IMR-90 (cell line): ENCODE results near the gene ZDBF2. TPM values are rescaled to one million over a fixed set of nuclear protein-coding genes. Genes with fewer than 3 reads are reported as not detected.

Source experiments
- ATAC-seq: fragments of 200-7000 bp; cut with Tn5 transposase; 2 replicates; pipeline ENCODE4 v1.9.1; 2020; ENCODE audit warnings: low read depth, mild to moderate bottlenecking, moderate library complexity
- BruUV-seq: library from RNA; stranded (reverse); fragments of 400-500 nt; replicated peaks from 2 replicates; lab custom pipeline; 2021; lab: Mats Ljungman, UMichigan
- CTCF ChIA-PET: fragments of 300-600 bp; formaldehyde crosslinking; extraction: SDS; loops from one replicate; lab custom pipeline; 2021; ENCODE audit warnings: antibody characterized with exemption; lab: Yijun Ruan, JAX
- POLR2A ChIA-PET: fragments of 300-600 bp; sonication (Branson Sonifier 250); formaldehyde crosslinking; loops from one replicate; lab custom pipeline; 2022; ENCODE audit warnings: antibody characterized with exemption; ENCODE audit not compliant: unreplicated experiment; lab: Charles Lee
- DNase-seq: peaks from one replicate; pipeline ENCODE4 v3.0.0; 2013
- H2AFZ ChIP-seq: replicated peaks from 2 replicates; pipeline ENCODE3; 2013; ENCODE audit warnings: low read length, mild to moderate bottlenecking; ENCODE audit not compliant: poor library complexity
- H2AK5ac ChIP-seq: 2 replicates; pipeline ENCODE4 v1.6.1; 2013; ENCODE audit warnings: low read depth, low read length, inconsistent platforms
- H2AK9ac ChIP-seq: replicated peaks from 2 replicates; pipeline ENCODE3; 2013; ENCODE audit warnings: mild to moderate bottlenecking, low read depth, low read length, moderate library complexity; ENCODE audit not compliant: poor library complexity
- H2BK120ac ChIP-seq: 2 replicates; pipeline ENCODE4 v1.6.1; 2013; ENCODE audit warnings: low read depth, low read length, inconsistent platforms
- H2BK15ac ChIP-seq: 3 replicates; pipeline ENCODE4 v1.6.1; 2013; ENCODE audit warnings: low read depth, low read length, inconsistent platforms
- H2BK20ac ChIP-seq: 2 replicates; pipeline ENCODE4 v1.6.1; 2013; ENCODE audit warnings: low read depth, mild to moderate bottlenecking, inconsistent platforms, low read length, moderate library complexity
- H2BK5ac ChIP-seq: 2 replicates; pipeline ENCODE4 v1.6.1; 2013; ENCODE audit warnings: mild to moderate bottlenecking, low read depth, low read length, inconsistent platforms; ENCODE audit not compliant: poor library complexity, severe bottlenecking
- H3K14ac ChIP-seq: replicated peaks from 2 replicates; pipeline ENCODE4 v1.6.1; 2013; ENCODE audit warnings: low read depth, low read length, inconsistent platforms
- H3K18ac ChIP-seq: 2 replicates; pipeline ENCODE4 v1.6.1; 2013; ENCODE audit warnings: low read depth, low read length, control low read depth
- H3K23ac ChIP-seq: 2 replicates; pipeline ENCODE4 v1.6.1; 2013; ENCODE audit warnings: low read depth, low read length, inconsistent platforms
- H3K27ac ChIP-seq: 2 replicates; pipeline ENCODE4 v1.5.1; 2013; ENCODE audit warnings: mild to moderate bottlenecking, control low read depth, low read length; ENCODE audit not compliant: insufficient read depth
- H3K27me3 ChIP-seq: 2 replicates; pipeline ENCODE4 v1.6.1; 2013; ENCODE audit warnings: low read length; ENCODE audit not compliant: control insufficient read depth, insufficient read depth
- H3K36me3 ChIP-seq: 2 replicates; pipeline ENCODE4 v1.6.1; 2013; ENCODE audit warnings: low read length, mixed read lengths; ENCODE audit not compliant: control insufficient read depth, insufficient read depth
- H3K4ac ChIP-seq: 2 replicates; pipeline ENCODE4 v1.6.1; 2013; ENCODE audit warnings: low read depth, low read length, inconsistent platforms
- H3K4me1 ChIP-seq: 2 replicates; pipeline ENCODE4 v1.6.1; 2013; ENCODE audit warnings: low read length, mixed read lengths; ENCODE audit not compliant: control insufficient read depth, insufficient read depth
- H3K4me2 ChIP-seq: 2 replicates; pipeline ENCODE4 v1.6.1; 2013; ENCODE audit warnings: low read depth, mild to moderate bottlenecking, control low read depth, low read length, moderate library complexity
- H3K4me3 ChIP-seq: 2 replicates; pipeline ENCODE4 v1.5.1; 2013; ENCODE audit warnings: low read depth, mild to moderate bottlenecking, control low read depth, low read length, moderate library complexity; ENCODE audit not compliant: insufficient read depth
- H3K56ac ChIP-seq: 2 replicates; pipeline ENCODE4 v1.6.1; 2013; ENCODE audit warnings: low read length, inconsistent platforms; ENCODE audit not compliant: insufficient read depth; ENCODE audit errors: extremely low read depth
- H3K79me1 ChIP-seq, 2 experiments: 2 replicates each; pipeline ENCODE4 v1.6.1; 2013; ENCODE audit warnings: low read length in 2 of 2, inconsistent platforms in 1 of 2, low read depth in 1 of 2
- H3K9ac ChIP-seq: 2 replicates; pipeline ENCODE4 v1.6.1; 2013; ENCODE audit warnings: low read depth, low read length, control low read depth
- H3K9me1 ChIP-seq: 2 replicates; pipeline ENCODE4 v1.6.1; 2013; ENCODE audit warnings: low read length, inconsistent platforms; ENCODE audit not compliant: insufficient read depth
- H3K9me3 ChIP-seq: 2 replicates; pipeline ENCODE4 v1.6.1; 2013; ENCODE audit warnings: low read length; ENCODE audit not compliant: control insufficient read depth, insufficient read depth
- H4K20me1 ChIP-seq: 2 replicates; pipeline ENCODE4 v1.6.1; 2013; ENCODE audit warnings: low read length, inconsistent platforms; ENCODE audit not compliant: insufficient read depth
- H4K5ac ChIP-seq: 2 replicates; pipeline ENCODE4 v1.6.1; 2013; ENCODE audit warnings: mild to moderate bottlenecking, low read depth, low read length, control low read depth
- H4K8ac ChIP-seq, 2 experiments: 2 replicates each; pipeline ENCODE4 v1.6.1; 2013; ENCODE audit warnings: low read depth in 2 of 2, low read length in 2 of 2, control low read depth in 1 of 2, inconsistent platforms in 1 of 2
- H4K91ac ChIP-seq: 2 replicates; pipeline ENCODE4 v1.6.1; 2013; ENCODE audit warnings: low read depth, low read length, inconsistent platforms; ENCODE audit not compliant: insufficient read depth
- BHLHE40 ChIP-seq: fragments of 150-350 bp; IDR thresholded peaks from 2 replicates; pipeline ENCODE4 v1.6.1; 2016; ENCODE audit warnings: mild to moderate bottlenecking, low read depth, low read length
- CEBPB ChIP-seq: IDR thresholded peaks from 2 replicates; pipeline ENCODE4 v1.6.1; 2012; ENCODE audit warnings: low read depth, low read length, improper control_type of control experiment
- CHD1 ChIP-seq: IDR thresholded peaks from 2 replicates; pipeline ENCODE4 v1.6.1; 2012; ENCODE audit warnings: low read depth, low read length, improper control_type of control experiment
- MAFK ChIP-seq: IDR thresholded peaks from 2 replicates; pipeline ENCODE4 v1.6.1; 2012; ENCODE audit warnings: low read depth, low read length, improper control_type of control experiment
- MAZ ChIP-seq: IDR thresholded peaks from 2 replicates; pipeline ENCODE4 v1.6.1; 2012; ENCODE audit warnings: low read depth, mild to moderate bottlenecking, low read length, improper control_type of control experiment, moderate library complexity, borderline replicate concordance
- MXI1 ChIP-seq: IDR thresholded peaks from 2 replicates; pipeline ENCODE4 v1.6.1; 2012; ENCODE audit warnings: low read depth, mild to moderate bottlenecking, low read length, moderate library complexity, borderline replicate concordance
- NFE2L2 ChIP-seq: fragments of 150-350 bp; IDR thresholded peaks from 2 replicates; pipeline ENCODE4 v1.6.1; 2016; ENCODE audit warnings: low read depth, mild to moderate bottlenecking, low read length
- POLR2A ChIP-seq: IDR thresholded peaks from 2 replicates; pipeline ENCODE4 v1.6.1; 2012; ENCODE audit warnings: mild to moderate bottlenecking, low read depth, low read length
- RAD21 ChIP-seq: IDR thresholded peaks from 2 replicates; pipeline ENCODE4 v1.6.1; 2012; ENCODE audit warnings: low read length, improper control_type of control experiment
- RCOR1 ChIP-seq: IDR thresholded peaks from 2 replicates; pipeline ENCODE4 v1.6.1; 2012; ENCODE audit warnings: mild to moderate bottlenecking, low read length, improper control_type of control experiment; ENCODE audit not compliant: insufficient replicate concordance
- RFX5 ChIP-seq: IDR thresholded peaks from 2 replicates; pipeline ENCODE4 v1.8.0; 2012; ENCODE audit warnings: low read depth, mild to moderate bottlenecking, low read length, moderate library complexity
- SMC3 ChIP-seq: fragments of 150-350 bp; IDR thresholded peaks from 2 replicates; pipeline ENCODE4 v1.6.1; 2016; ENCODE audit warnings: low read depth, mild to moderate bottlenecking, antibody characterized with exemption, low read length, moderate library complexity
- WGBS, 2 experiments: methylation state at CpG; one replicate each; pipeline versions ENCODE4 v1.1.5 to v1.1.7; 2013; ENCODE audit warnings: missing lambda C conversion rate in 2 of 2; ENCODE audit not compliant: insufficient read length in 1 of 2; ENCODE audit errors: extremely low coverage in 2 of 2; 5-methylcytosine and 5-hydroxymethylcytosine counted together
- dilution Hi-C: fragments of 300-500 bp; cut with HindIII; formaldehyde crosslinking; loops from one replicate; pipeline ENCODE4 v1.14.3; 2018; ENCODE audit warnings: low sequenced_read_pairs; ENCODE audit not compliant: unreplicated experiment
- in situ Hi-C: fragments of 300-500 bp; cut with MboI; formaldehyde crosslinking; loops from 3 replicates; pipeline ENCODE4 v1.14.3; 2019; ENCODE audit warnings: low sequenced_read_pairs, inconsistent platforms, mixed read lengths
- intact Hi-C: fragments of 100-400 bp; cut with micrococcal nuclease; formaldehyde crosslinking; loops from 2 replicates; pipeline ENCODE4 v1.10.0; 2022
- polyA plus RNA-seq, 3 experiments: library from polyadenylated mRNA; depleted of rRNA; stranded (reverse); fragments of >200 nt; gene quantifications; 2 replicates each; pipeline ENCODE4 v1.2.3, GENCODE V29; 2012; ENCODE audit warnings: low replicate concordance in 1 of 3
- total RNA-seq: library from RNA; depleted of rRNA; stranded (reverse); fragments of >200 nt; gene quantifications from 2 replicates; pipeline ENCODE4 v1.2.3, GENCODE V29; 2012
- TF ChIP-seq, protein P1 (sequence below): fragments of 150-350 bp; IDR thresholded peaks from 2 replicates; pipeline ENCODE4 v1.6.1; 2017; ENCODE audit warnings: mild to moderate bottlenecking, antibody characterized with exemption, low read length, low read depth
- TF ChIP-seq, protein P2 (sequence below): fragments of 150-350 bp; IDR thresholded peaks from 2 replicates; pipeline ENCODE4 v1.6.1; 2016; ENCODE audit warnings: low read depth, mild to moderate bottlenecking, low read length, moderate library complexity, borderline replicate concordance

Gene ZDBF2
- total and polyA plus RNA-seq, 2 of the 4 experiments (the other 2 are of a cell fraction) = 1.9 to 10.2 TPM

GRCh38 chr2:206276169-206276942, 1.9 kb downstream of the ZDBF2 start:
- H2BK5ac ChIP-seq = no peak overlapping the region
- peaks cover 11% of the 10 kb centered on the region for H3K27me3 ChIP-seq
- ATAC-seq = no peak
- H3K4me3 ChIP-seq = no peak overlapping the region
- H3K4me1 ChIP-seq = no peaks in the 10 kb centered on the region
- peaks cover 0 to 9% of the 10 kb centered on the region in 2 experiments; a peak in 2 of 4 replicates for H3K79me1 ChIP-seq
- H2AK9ac ChIP-seq = no peak overlapping the region
- H3K4ac ChIP-seq = no peak overlapping the region
- no peak overlapping the region for H2AFZ ChIP-seq
- no peak overlapping the region for H4K91ac ChIP-seq
- no peak overlapping the region for H2BK120ac ChIP-seq
- H3K9me3 ChIP-seq = no peaks in the 10 kb centered on the region
- no TSS peak for BruUV-seq
- dilution Hi-C loops (no loop called here), intact Hi-C loops (no loop called here), in situ Hi-C loops (no loop called here)
- ChIA-PET CTCF (interaction anchor here (1.5 kb wide), 1 partner anchor 9 kb away, joined by 3 read pairs; no protein-coding TSS in a partner anchor), POLR2A (no interaction called here)
- no peak overlapping the region for H4K5ac ChIP-seq
- H4K20me1 ChIP-seq = no peaks in the 10 kb centered on the region
- TF ChIP-seq MAFK = no peak
- TF ChIP-seq BHLHE40 = no peak
- TF ChIP-seq MXI1 = no peak
- no peak for TF ChIP-seq SMC3
- TF ChIP-seq POLR2A = no peak
- no peak for TF ChIP-seq RAD21
- no peak for TF ChIP-seq RCOR1
- no peak for TF ChIP-seq CEBPB
- TF ChIP-seq, protein P1, sequence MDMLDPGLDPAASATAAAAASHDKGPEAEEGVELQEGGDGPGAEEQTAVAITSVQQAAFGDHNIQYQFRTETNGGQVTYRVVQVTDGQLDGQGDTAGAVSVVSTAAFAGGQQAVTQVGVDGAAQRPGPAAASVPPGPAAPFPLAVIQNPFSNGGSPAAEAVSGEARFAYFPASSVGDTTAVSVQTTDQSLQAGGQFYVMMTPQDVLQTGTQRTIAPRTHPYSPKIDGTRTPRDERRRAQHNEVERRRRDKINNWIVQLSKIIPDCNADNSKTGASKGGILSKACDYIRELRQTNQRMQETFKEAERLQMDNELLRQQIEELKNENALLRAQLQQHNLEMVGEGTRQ = no peak
- no peak for TF ChIP-seq CHD1
- no peak for TF ChIP-seq MAZ
- TF ChIP-seq RFX5 = no peak
- TF ChIP-seq, protein P2, sequence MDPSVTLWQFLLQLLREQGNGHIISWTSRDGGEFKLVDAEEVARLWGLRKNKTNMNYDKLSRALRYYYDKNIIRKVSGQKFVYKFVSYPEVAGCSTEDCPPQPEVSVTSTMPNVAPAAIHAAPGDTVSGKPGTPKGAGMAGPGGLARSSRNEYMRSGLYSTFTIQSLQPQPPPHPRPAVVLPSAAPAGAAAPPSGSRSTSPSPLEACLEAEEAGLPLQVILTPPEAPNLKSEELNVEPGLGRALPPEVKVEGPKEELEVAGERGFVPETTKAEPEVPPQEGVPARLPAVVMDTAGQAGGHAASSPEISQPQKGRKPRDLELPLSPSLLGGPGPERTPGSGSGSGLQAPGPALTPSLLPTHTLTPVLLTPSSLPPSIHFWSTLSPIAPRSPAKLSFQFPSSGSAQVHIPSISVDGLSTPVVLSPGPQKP = no peak
- TF ChIP-seq NFE2L2 = no peak
- H3K14ac ChIP-seq = no peak overlapping the region
- H3K23ac ChIP-seq = no peak overlapping the region
- no peak overlapping the region for H3K18ac ChIP-seq
- H2BK20ac ChIP-seq = no peak overlapping the region
- peak overlapping the region; percentile 95 for H3K4me2 ChIP-seq
- H3K56ac ChIP-seq = no peak overlapping the region
- 30% methylated on average over 2 of the region's 12 CpGs; no CpG with 5 or more reads in 1 of the 2 experiments for WGBS, 2 experiments
- no peaks in the 10 kb centered on the region for H3K9me1 ChIP-seq
- H3K27ac ChIP-seq = no peak overlapping the region
- no peak for DNase-seq
- H4K8ac ChIP-seq = no peak overlapping the region
- no peak overlapping the region for H3K9ac ChIP-seq
- H2BK15ac ChIP-seq = no peak overlapping the region
- H2AK5ac ChIP-seq = no peak overlapping the region
- no peaks in the 10 kb centered on the region for H3K36me3 ChIP-seq
